ENCODE results near the gene NSL1.
"Not testable (repeated sequence)": the region's sequence is repeated elsewhere in the genome, so short reads cannot be mapped to it uniquely, and the experiment has no call there.

Gene NSL1

DNA sequence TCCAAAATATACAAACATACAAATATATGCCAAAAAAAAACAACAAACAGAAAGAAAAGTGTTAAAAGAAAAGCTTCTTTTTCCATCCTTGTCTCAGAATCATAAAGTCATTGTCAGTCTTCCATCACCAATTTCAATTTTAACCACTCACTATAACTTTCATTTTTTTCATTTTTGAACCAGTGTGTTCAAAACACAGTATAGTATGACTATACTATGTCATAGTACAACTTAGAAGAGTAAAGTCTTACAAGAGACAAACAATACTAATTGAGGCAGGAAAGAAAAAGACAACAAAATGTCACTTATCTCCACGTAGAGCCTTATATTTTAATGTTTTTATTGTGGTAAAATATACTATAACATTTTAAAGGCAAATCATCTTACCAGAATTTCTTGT, 7.6 kb downstream of the NSL1 start:
- no peak for DNase-seq (ENCODE audit: low read depth)

DNA sequence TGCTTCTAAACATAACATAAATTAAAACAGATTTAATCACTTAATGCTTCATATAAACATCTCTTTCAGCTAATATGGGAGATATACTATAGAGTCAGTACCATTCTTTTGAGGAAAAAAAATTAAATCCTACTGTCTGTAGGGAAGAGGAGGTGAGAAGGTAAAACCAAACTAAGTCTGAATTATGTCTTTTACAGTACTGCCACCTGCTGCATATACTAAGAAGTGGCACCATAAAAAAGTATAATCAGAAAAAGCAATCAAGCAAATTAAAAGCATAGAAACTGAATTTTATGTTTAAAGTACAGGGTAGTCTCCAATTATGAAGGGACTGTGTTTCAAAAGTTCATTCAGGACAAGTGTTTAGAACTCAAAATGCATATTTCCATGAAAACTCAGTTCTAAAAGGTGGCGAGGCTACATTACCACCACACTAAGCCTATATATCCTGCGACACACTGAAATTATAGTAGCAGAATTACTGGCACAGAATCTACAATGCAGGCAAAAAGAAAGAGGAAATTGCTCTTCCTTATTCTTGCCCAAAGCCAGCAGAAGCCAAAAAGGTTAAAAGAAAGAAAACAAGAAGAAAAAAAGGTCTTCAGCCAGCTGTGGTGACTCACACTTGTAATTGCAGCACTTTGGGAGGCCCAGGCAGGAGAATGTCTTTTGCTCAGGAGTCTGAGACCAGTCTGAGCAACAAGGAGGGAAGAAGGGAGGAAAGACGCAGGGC, 9.0 kb downstream of the NSL1 start:
- peak; percentile 64 for DNase-seq (ENCODE audit: low read depth)

- DNase-seq (ENCODE audit: low read depth), result no peak
Observed at GRCh38 chr1:212781225-212781624, 10.4 kb downstream of the NSL1 start.

GRCh38 chr1:212780759-212781158, 10.8 kb downstream of the NSL1 start:
- DNase-seq (ENCODE audit: low read depth), result no peak

DNA sequence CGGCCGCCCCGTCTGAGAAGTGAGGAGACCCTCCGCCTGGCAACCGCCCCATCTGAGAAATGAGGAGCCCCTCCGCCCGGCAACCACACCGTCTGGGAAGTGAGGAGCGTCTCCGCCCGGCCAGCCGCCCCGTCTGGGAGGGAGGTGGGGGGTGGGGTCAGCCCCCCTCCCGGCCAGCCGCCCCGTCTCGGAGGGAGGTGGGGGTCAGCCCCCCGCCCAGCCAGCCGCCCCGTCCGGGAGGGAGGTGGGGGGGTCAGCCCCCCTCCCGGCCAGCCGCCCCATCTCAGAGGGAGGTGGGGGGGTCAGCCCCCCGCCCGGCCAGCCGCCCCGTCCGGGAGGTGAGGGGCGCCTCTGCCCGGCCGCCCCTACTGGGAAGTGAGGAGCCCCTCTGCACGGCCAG, 12.5 kb downstream of the NSL1 start:
- not testable (repeated sequence) for DNase-seq (ENCODE audit: low read depth)

DNA sequence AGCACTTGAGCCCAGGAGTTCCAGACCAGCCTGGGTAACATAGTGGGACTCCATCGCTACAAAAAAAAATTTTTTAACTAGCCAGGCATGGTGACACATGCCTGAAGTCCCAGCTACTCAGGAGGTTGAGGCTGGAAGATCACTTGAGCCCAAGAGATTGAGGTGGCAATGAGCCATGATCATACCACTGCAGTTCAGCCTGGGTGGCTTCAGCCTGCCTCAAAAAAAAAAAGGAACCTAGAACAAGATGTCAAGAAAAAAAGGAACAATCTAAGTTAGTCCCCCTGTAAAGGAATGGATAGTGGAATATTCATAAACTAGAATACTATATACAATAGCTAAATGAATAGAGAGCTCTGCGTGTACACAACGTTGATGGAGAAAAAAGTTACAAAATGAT, 14.4 kb downstream of the NSL1 start:
- no peak for DNase-seq (ENCODE audit: low read depth)

DNA sequence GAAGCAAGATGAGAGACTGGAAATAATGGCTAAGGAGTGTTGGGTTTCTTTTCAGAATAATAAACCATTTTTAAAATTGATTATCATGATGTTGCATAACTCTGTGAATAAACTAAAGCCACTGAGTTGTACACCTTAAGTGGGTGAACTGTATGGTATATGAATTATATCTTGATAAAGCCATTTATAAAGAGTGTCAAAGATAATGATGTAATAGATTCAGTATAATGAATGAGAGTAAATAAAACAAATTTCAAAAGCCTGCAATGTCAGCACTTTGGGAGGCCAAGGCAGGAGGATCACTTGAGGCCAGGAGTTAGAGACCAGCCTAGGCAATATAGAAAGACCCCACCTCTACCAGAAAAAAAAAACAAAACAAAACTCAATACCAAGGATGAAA, 16.3 kb downstream of the NSL1 start:
- no peak for DNase-seq (ENCODE audit: low read depth)

DNA sequence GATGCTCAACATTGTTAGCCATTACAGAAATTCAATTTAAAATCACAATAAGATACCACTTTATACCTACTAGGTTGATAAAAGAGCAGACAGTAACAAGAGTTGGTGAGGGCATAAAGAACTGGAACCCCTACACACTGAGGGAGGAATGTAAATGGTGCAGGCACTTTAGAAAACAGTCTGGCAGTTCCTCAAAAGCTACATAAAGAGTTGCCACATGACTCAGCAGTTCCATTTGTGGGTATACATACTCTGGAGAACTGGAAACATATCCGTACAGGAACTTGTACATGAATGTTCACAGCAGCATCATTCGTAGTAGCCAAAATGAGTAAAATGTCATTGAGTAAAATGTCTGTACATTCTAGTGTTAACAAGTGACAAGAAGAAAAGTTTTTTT, 17.0 kb downstream of the NSL1 start:
- peak; percentile 34 for DNase-seq (ENCODE audit: low read depth)

DNA sequence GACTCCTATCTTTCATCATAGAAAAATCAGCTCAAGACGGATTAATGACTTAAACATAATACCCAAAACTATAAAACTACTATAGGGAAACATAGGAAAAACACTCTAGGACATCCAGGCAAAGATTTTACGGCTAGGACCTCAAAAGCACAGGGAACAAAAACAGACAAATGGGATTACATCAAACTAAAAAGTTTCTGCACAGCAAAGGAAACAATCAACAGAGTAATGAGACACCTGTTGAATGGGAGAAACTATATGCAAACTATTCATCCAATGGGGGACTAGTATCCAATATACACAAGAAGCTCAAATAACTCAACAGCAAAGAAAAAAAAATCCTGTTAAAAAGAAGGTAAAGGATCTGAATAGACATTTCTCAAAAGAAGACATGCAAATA, 18.6 kb downstream of the NSL1 start:
- no peak for DNase-seq (ENCODE audit: low read depth)

- DNase-seq (ENCODE audit: low read depth), result no peak
Observed at GRCh38 chr1:212771341-212771740, 20.2 kb downstream of the NSL1 start.

DNA sequence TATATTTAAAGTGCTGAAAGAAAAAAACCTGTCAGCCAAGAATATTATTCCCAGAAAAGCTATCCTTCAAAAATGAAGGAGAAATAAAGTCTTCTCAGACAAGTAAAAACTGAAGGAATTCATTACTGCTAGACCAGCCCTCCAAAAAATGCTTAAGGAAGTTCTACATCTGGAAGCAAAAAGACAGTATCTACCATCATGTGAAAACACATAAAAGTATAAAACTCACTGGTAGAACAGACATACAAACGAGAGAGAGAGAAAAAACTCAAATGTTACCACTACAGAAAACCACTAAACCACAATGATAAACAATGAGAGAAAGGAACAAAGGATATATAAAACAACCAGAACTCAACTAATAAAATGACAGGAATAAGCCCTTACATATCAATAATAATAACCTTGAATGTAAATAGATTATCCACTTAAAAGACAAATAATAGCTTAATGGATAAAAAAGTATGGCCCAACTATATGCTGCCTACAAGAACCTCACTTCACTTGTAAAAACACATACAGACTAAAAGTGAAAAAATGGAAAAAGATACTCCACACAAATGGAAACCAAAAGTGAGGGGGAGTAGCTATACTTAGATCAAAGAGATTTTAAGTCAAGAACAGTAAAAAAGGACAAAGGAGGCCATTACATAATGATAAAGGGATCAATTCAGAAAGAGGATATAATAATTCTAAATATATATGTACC, 22.0 kb downstream of the NSL1 start:
- no peak for DNase-seq (ENCODE audit: low read depth)

DNA sequence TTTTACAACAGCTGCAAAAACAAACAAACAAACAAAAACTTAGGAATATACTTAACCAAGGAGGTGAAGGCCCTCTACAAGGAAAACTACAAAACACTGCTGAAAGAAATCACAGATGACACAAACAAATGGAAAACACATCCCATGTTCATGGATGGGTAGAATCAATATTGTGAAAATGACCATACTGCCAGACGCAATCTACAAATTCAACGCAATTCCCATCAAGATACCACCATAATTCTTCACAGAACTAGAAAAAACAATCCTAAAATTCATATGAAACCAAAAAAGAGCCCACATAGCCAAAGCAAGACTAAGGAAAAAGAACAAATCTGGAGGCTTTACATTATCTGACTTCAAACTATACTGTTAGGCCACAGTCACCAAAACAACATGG, 24.8 kb downstream of the NSL1 start:
- DNase-seq (ENCODE audit: low read depth), result not testable (repeated sequence)

- not testable (repeated sequence) for DNase-seq (ENCODE audit: low read depth)
Observed at GRCh38 chr1:212764718-212765281, 26.8 kb downstream of the NSL1 start.

GRCh38 chr1:212762839-212763238, 28.7 kb downstream of the NSL1 start:
- no peak for DNase-seq (ENCODE audit: low read depth)

GRCh38 chr1:212762234-212762633, 29.3 kb downstream of the NSL1 start:
- no peak for DNase-seq (ENCODE audit: low read depth)

GRCh38 chr1:212760126-212760823, 31.3 kb downstream of the NSL1 start:
- DNase-seq (ENCODE audit: low read depth), result peak; percentile 15

GRCh38 chr1:212759683-212760082, 31.9 kb downstream of the NSL1 start:
- no peak for DNase-seq (ENCODE audit: low read depth)

DNA sequence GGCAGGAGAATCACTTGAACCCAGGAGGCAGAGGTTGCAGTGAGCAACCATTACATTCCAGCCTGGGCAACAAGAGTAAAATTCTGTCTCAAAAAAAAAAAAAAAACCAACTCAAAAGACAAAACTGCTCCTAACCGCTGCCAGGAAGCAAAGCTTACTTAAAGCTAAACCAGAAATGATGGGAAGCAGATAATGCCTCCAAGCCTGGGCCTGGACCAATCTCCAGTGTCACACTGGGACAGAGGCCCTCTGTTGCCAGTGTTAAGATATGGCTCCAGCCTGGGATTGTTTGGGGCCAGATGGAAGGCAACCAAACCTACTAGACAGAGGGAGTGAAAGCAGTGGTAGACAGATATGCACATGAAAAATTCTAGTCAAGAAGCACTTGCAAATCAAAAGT, 36.9 kb downstream of the NSL1 start:
- no peak for DNase-seq (ENCODE audit: low read depth)

- no peak for DNase-seq (ENCODE audit: low read depth)
Observed at GRCh38 chr1:212754193-212754592, 37.4 kb downstream of the NSL1 start.

GRCh38 chr1:212753749-212754148, 37.8 kb downstream of the NSL1 start:
- no peak for DNase-seq (ENCODE audit: low read depth)

DNA sequence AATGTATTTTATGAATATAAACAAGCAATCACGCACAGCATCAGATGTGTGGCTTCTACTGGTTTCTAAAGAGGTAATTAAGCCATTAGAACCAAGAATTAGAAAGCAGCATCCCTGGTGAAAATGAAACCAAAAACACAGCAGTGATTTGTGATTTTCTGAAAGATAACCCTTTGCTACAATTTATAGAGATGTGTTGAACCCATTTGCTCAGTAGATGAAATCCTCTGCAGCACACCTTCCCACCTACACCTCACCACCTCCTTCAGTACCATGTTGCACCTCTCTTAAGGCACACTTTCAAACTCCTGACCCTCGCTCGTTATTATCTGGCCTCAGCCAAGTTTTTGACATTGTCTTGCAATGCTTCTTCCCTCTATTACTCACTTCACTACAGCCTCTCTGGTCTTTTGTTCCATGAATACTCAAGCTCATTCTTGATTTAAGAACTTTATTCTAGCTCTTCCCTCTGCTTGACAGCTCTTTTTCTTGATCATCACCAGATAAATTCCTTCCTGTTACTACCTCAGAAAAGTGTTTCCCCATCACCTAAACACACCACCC, 38.6 kb downstream of the NSL1 start:
- DNase-seq (ENCODE audit: low read depth), result peak; percentile 7

DNA sequence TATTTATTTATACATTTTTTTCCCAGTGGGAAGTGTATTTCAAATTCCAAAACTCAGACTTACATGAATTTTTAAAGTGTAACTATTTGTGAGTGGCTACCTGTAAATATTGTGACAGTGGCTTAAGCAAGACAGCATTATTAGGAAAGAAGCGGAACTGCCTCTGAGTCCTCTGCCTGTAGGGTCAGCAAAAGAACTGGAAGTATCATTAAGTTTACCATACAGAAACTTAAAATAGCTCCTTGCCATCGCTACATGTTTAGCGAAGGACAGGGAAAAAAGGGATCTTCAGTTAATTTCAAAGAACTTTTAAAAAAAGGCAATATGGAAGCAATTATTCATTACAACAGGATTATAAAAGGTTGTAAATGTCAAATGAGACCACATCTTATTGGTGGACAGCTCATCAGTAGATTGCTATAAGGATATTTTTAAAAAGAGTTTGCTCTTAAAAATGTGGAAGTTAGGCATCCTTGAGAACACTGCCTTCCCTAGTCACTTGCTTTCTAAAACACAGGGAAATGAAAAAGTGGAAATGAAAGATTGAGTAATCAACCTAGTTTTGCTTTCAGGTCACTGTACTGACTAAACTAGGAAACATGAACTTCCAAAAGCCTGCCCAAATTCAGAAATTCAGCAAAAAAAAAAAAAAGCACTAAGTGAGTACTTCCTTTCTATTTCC, 39.2 kb downstream of the NSL1 start:
- DNase-seq (ENCODE audit: low read depth), result peak; percentile 38
